ENCODE data around the gene COL20A1. TPM values are rescaled to one million over a fixed set of nuclear protein-coding genes. Genes with fewer than 3 reads are reported as not detected.

COL20A1 gene
- total RNA-seq, 1 donor from 2014 or later, result 5.0 TPM

DNA sequence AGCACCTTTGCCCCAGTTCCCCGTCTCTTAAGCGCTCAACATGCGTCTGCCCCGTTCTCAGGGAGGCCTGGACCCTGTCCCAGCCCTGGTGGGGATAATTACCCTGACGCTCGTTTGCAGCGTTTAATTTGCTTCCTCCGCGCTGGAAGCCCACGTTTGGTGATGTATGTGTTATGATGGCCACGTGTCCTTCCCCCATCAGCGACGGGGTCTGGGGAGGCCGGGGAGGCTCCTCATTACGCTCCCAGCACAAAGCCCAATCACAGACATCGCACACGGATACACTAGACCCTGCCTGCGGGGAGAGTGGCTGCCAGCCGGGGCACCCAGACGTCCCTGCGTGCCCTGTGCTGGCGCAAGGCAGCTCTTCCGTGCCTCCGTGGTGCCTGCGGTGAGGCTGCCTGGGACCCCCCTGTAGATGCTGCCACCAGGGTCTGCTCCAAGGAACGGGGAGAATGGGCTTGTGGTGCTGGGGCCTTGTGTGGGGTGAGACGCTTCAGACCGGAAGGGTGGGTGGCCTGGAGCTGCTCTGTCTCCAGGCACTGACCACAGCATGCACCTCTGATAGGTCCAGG, 78.4 kb downstream of the COL20A1 start:
- Mint-ChIP-seq H3K27ac (ENCODE audit: unreplicated experiment) (no peak overlapping the region), H3K4me3 (ENCODE audit: unreplicated experiment) (no peak overlapping the region), H3K4me1 (ENCODE audit: low read depth, unreplicated experiment) (no peaks in the 10 kb centered on the region), H3K9me3 (ENCODE audit: unreplicated experiment) (no peaks in the 10 kb centered on the region), H3K36me3 (ENCODE audit: low read depth, unreplicated experiment) (peaks cover 1% of the 10 kb centered on the region), H3K27me3 (ENCODE audit: low read depth, unreplicated experiment) (peaks cover 38% of the 10 kb centered on the region)
- no peak overlapping the region for H3K9ac ChIP-seq (ENCODE audit: low read length)
- DNase-seq (ENCODE audit: low read depth), result no peak
- no peak overlapping the region for H3K4me3 ChIP-seq (ENCODE audit: insufficient read depth, low read depth, low read length)
- H3K4me1 ChIP-seq (ENCODE audit: insufficient read depth, low read length), result no peaks in the 10 kb centered on the region
- peaks cover 2% of the 10 kb centered on the region for H3K27me3 ChIP-seq (ENCODE audit: insufficient read depth, low read length)
- H3K36me3 ChIP-seq (ENCODE audit: insufficient read depth, low read length), result no peaks in the 10 kb centered on the region
- no peaks in the 10 kb centered on the region for H3K79me2 ChIP-seq (ENCODE audit: insufficient read depth, low read length)
- H3K4me2 ChIP-seq (ENCODE audit: low read length), result no peak overlapping the region
- no peak for FAIRE-seq
- H3K9me3 ChIP-seq (ENCODE audit: insufficient read depth, low read depth, low read length), result no peaks in the 10 kb centered on the region
- TF ChIP-seq EZH2 (IDR thresholded peaks at IDR 0.05; ENCODE audit: insufficient read depth, low read length), result no peak
- TF ChIP-seq, protein P1, sequence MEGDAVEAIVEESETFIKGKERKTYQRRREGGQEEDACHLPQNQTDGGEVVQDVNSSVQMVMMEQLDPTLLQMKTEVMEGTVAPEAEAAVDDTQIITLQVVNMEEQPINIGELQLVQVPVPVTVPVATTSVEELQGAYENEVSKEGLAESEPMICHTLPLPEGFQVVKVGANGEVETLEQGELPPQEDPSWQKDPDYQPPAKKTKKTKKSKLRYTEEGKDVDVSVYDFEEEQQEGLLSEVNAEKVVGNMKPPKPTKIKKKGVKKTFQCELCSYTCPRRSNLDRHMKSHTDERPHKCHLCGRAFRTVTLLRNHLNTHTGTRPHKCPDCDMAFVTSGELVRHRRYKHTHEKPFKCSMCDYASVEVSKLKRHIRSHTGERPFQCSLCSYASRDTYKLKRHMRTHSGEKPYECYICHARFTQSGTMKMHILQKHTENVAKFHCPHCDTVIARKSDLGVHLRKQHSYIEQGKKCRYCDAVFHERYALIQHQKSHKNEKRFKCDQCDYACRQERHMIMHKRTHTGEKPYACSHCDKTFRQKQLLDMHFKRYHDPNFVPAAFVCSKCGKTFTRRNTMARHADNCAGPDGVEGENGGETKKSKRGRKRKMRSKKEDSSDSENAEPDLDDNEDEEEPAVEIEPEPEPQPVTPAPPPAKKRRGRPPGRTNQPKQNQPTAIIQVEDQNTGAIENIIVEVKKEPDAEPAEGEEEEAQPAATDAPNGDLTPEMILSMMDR (IDR thresholded peaks at IDR 0.05; ENCODE audit: insufficient read depth, low read depth, low read length), result no peak
- H2AFZ ChIP-seq (ENCODE audit: low read depth, low read length), result no peak overlapping the region
- no peaks in the 10 kb centered on the region for H4K20me1 ChIP-seq (ENCODE audit: insufficient read depth, low read length)
- H3K27ac ChIP-seq (ENCODE audit: low read depth, low read length), result no peak overlapping the region

DNA sequence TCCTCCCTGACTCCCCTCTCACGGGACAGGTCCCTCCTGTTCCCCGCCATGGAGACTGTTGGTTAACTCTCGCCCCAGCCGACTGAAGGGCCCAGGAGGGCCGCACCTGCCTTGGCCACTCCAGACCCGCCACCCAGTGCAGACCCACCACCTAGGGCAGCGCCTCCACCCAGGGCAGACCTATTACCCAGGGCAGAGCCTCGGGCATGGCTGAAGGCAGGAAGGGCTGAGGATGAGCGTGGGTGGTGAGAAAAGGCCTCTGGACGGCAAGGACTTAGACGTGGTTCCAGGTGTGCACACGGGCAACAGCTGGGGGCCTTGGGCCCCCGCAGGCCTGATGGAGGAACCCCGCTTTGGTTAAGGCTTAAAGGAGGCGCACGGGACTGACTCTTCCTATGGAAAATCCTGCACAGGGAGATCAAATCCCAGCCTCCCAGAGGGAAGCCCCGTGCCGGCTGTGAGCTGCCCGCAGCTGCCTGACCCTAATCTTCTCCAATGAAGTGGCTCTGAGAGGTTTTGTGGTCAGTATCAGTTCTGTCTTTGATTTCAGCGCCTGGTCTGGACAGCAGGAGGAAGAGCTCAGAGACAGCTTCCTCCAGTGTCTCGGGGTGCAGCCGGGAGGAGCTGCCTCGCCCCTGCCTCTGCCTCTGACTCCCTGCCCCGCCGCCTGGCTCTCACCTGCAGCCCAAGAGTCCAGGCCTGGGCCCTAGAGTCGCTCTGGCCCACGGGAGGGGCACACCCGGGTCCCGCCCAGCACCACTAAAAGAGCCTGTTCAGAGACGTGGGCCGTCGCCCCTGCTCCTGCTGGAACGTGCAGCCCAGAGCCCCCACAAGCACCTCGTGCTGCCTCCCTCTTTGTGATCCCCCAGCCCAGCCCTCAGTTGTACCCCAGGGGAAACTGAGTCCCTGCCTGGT, 80.2 kb downstream of the COL20A1 start:
- H2AFZ ChIP-seq (ENCODE audit: low read depth, low read length), result no peak overlapping the region
- no peaks in the 10 kb centered on the region for H3K4me1 Mint-ChIP-seq (ENCODE audit: low read depth, unreplicated experiment)
- H3K4me3 ChIP-seq (ENCODE audit: insufficient read depth, low read depth, low read length), result no peak overlapping the region
- DNase-seq (ENCODE audit: low read depth) (no peak), FAIRE-seq (no peak)
- H3K36me3 ChIP-seq (ENCODE audit: insufficient read depth, low read length), result no peaks in the 10 kb centered on the region
- TF ChIP-seq, protein P1 (IDR thresholded peaks at IDR 0.05; ENCODE audit: insufficient read depth, low read depth, low read length), result no peak
- no peak for TF ChIP-seq EZH2 (IDR thresholded peaks at IDR 0.05; ENCODE audit: insufficient read depth, low read length)
- no peaks in the 10 kb centered on the region for H3K9me3 Mint-ChIP-seq (ENCODE audit: unreplicated experiment)
- no peak overlapping the region for H3K4me2 ChIP-seq (ENCODE audit: low read length)
- no peak overlapping the region for H3K27ac ChIP-seq (ENCODE audit: low read depth, low read length)
- H3K36me3 Mint-ChIP-seq (ENCODE audit: low read depth, unreplicated experiment), result peaks cover 1% of the 10 kb centered on the region
- no peaks in the 10 kb centered on the region for H4K20me1 ChIP-seq (ENCODE audit: insufficient read depth, low read length)
- no peak overlapping the region for H3K27ac Mint-ChIP-seq (ENCODE audit: unreplicated experiment)
- H3K79me2 ChIP-seq (ENCODE audit: insufficient read depth, low read length), result no peaks in the 10 kb centered on the region
- peaks cover 36% of the 10 kb centered on the region for H3K27me3 Mint-ChIP-seq (ENCODE audit: low read depth, unreplicated experiment)
- peaks cover 12% of the 10 kb centered on the region for H3K27me3 ChIP-seq (ENCODE audit: insufficient read depth, low read length)
- H3K4me1 ChIP-seq (ENCODE audit: insufficient read depth, low read length), result no peaks in the 10 kb centered on the region
- no peak overlapping the region for H3K9ac ChIP-seq (ENCODE audit: low read length)
- no peak overlapping the region for H3K4me3 Mint-ChIP-seq (ENCODE audit: unreplicated experiment)
- H3K9me3 ChIP-seq (ENCODE audit: insufficient read depth, low read depth, low read length), result no peaks in the 10 kb centered on the region
